Upper lobe of right lung (tissue), 1 donor: ENCODE results near the gene GALNT9. TPM values are rescaled to one million over a fixed set of nuclear protein-coding genes. Genes with fewer than 3 reads are reported as not detected.

Experiments used
- ATAC-seq: fragments of 200-7000 bp; cut with Tn5 transposase; one replicate; pipeline ENCODE4 v1.9.1; 2020; ENCODE audit warnings: mild to moderate bottlenecking, moderate library complexity
- DNase-seq: peaks from one replicate; pipeline ENCODE4 v3.0.0-alpha.2; 2020
- H3K27ac ChIP-seq: fragments of 200-600 bp; one replicate; pipeline ENCODE4 v1.8.0; 2022
- H3K27me3 ChIP-seq: fragments of 200-600 bp; one replicate; pipeline ENCODE4 v1.8.0; 2022; ENCODE audit warnings: mild to moderate bottlenecking
- H3K36me3 ChIP-seq: fragments of 200-600 bp; one replicate; pipeline ENCODE4 v1.8.0; 2022
- H3K4me1 ChIP-seq: fragments of 200-600 bp; one replicate; pipeline ENCODE4 v1.8.0; 2022
- H3K4me3 ChIP-seq: fragments of 200-600 bp; one replicate; pipeline ENCODE4 v1.8.0; 2022; ENCODE audit warnings: mild to moderate bottlenecking
- H3K9me3 ChIP-seq: fragments of 200-600 bp; one replicate; pipeline ENCODE4 v1.8.0; 2022
- CTCF ChIP-seq: fragments of 200-600 bp; IDR thresholded peaks from one replicate; pipeline ENCODE4 v1.8.0; 2022; ENCODE audit warnings: antibody characterized with exemption
- intact Hi-C: fragments of 100-400 bp; cut with DNase I; formaldehyde crosslinking; loops from one replicate; pipeline ENCODE4 v1.11.0; 2022
- total RNA-seq: library from RNA; stranded (reverse); fragmentation: NEBNext Ultra II Directional; extraction: Animal tissue kit (Norgen Biotek cat#: 25700); gene quantifications from one replicate; pipeline ENCODE4 v1.2.1, GENCODE V29; 2021
- donor health status: DM: no; HTN: yes; CAD: no; lungs with severe emphysema.

GALNT9 gene
- total RNA-seq, 1 donor from 2014 or later = 1.6 TPM

GRCh38 chr12:132335179-132335756, 5.9 kb upstream of the GALNT9 start:
- Histone ChIP-seq H3K36me3 (no peaks in the 10 kb centered on the region), H3K4me1 (no peaks in the 10 kb centered on the region), H3K4me3 (no peak overlapping the region), H3K27me3 (peaks cover 43% of the 10 kb centered on the region), H3K9me3 (no peaks in the 10 kb centered on the region), H3K27ac (no peak overlapping the region)
- DNase-seq (no peak), ATAC-seq (no peak)
- intact Hi-C loops = no loop called here
- TF ChIP-seq CTCF = no peak

DNA sequence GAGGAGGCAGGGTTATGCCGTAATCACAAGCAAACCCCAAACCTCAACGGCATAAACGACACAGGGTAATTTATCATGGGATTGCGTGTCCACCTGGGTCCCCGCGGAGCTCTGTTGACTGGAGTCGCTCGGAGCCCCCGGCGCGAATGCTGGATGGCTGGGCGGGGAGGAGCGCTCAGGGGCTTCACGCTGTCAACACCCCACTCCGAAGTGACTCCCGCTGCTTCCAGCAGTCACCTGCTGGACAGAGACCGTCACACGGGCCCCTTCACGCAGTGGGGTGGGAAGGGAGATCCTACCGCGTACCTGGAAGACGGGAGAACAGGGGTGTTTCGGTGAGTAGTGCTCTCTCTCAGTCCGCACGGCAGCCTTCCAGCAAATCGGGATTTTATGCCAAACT, 4.4 kb upstream of the GALNT9 start:
- DNase-seq = no peak
- peaks cover 46% of the 10 kb centered on the region for H3K27me3 ChIP-seq

DNA sequence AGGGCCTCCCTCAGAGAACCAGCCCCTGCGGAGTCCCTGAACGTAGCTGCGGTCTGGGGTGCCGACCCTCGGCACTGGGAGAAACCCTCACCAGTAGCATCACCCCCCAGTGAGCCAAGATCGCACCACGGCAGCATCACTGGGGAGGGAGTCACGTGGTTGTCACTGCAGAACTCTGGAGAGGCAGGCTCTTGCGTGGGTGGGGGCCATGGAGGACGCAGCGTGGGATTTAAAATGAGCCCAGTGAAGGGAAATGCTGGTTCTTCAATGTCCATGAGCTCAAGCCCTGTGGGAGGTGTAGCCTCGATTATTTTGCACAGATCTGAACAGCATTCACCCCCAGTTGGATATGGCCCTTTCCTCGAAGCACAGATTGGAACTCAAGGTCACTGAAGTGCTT, 3.9 kb upstream of the GALNT9 start:
- peaks cover under 1% of the 10 kb centered on the region for H3K4me1 ChIP-seq
- H3K27me3 ChIP-seq = peaks cover 51% of the 10 kb centered on the region
- intact Hi-C loops = no loop called here

More for the DNA sequence above, 4.4 kb upstream of the GALNT9 start:
- ATAC-seq = no peak
- Histone ChIP-seq H3K4me3 (no peak overlapping the region), H3K4me1 (no peaks in the 10 kb centered on the region), H3K9me3 (no peaks in the 10 kb centered on the region), H3K36me3 (no peaks in the 10 kb centered on the region), H3K27ac (no peak overlapping the region)
- no peak for TF ChIP-seq CTCF
- intact Hi-C loops = no loop called here

GRCh38 chr12:132330549-132330881, 1.1 kb upstream of the GALNT9 start:
- TF ChIP-seq CTCF = no peak
- Histone ChIP-seq H3K9me3 (no peaks in the 10 kb centered on the region), H3K4me3 (no peak overlapping the region), H3K27ac (no peak overlapping the region), H3K27me3 (peaks cover 48% of the 10 kb centered on the region), H3K4me1 (peaks cover 10% of the 10 kb centered on the region), H3K36me3 (no peaks in the 10 kb centered on the region)
- DNase-seq = no peak
- intact Hi-C loops = no loop called here
- ATAC-seq = no peak

More for the DNA sequence above, 3.9 kb upstream of the GALNT9 start:
- TF ChIP-seq CTCF = no peak
- H3K36me3 ChIP-seq = no peaks in the 10 kb centered on the region
- DNase-seq (no peak), ATAC-seq (no peak)
- H3K4me3 ChIP-seq = no peak overlapping the region
- H3K27ac ChIP-seq = no peak overlapping the region
- no peaks in the 10 kb centered on the region for H3K9me3 ChIP-seq

DNA sequence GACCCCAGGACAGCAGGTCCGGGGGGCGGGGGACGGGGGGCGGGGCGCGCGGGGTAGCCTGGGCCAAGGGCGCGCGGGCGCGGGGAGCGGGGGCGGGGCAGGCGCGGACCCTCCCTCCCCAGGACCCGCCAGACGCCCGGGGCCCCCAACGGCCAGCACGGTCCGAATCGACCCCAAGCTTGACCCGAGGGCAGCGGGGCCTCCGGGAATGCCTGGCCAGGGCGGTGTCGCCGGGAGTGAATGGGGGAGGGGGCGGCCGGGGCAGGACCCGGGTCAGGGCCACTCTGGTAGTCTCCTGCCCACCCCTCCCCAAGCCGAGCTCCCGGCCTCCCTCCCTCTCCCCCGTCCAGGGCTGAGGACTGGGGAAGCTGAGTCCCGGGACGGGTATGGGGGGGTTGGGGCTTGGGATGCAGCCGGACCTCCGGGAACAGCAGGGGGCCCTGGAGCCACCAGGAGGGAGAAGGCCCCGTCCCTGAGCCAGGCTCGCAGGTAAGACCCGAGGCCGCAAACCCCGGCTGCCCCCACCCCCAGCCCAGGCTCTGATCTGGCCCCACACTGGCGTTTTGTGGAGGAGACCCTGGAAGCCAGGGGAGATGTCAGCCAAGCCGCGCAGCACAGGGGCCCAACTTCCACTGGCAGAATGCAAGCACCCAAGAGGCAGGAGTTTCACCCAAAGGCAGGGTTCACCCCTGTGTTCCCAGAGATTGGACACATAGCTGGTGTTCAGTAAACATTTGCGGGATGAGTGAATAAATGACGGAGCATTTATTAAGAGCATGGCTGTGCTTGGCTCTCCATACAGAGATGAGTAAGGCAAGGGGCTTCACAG, 545 bp upstream of the GALNT9 start:
- DNase-seq (no peak), ATAC-seq (no peak)
- no peak for TF ChIP-seq CTCF
- intact Hi-C loops = no loop called here
- H3K9me3 ChIP-seq = no peaks in the 10 kb centered on the region
- H3K4me3 ChIP-seq = no peak overlapping the region
- H3K36me3 ChIP-seq = no peaks in the 10 kb centered on the region
- no peak overlapping the region for H3K27ac ChIP-seq
- peaks cover 10% of the 10 kb centered on the region for H3K4me1 ChIP-seq
- H3K27me3 ChIP-seq = peaks cover 48% of the 10 kb centered on the region
